ENCODE measurements around the gene HRNR.
"Not testable (repeated sequence)": the region's sequence is repeated elsewhere in the genome, so short reads cannot be mapped to it uniquely, and the experiment has no call there.

Gene HRNR

GRCh38 chr1:152224093-152224492 lies at the start of gene HRNR:
Gene HRNR (minus strand): TSS chr1:152224193. CDS start chr1:152223253, 940 bp downstream.
- DNase-seq = no peak

- DNase-seq = not testable (repeated sequence)
These were observed 32.4 kb upstream of the HRNR start for GRCh38 chr1:152256394-152256793.

GRCh38 chr1:152252157-152252556 lies 28.2 kb upstream of the HRNR start:
- DNase-seq = no peak

- DNase-seq = no peak
These were observed 27.4 kb upstream of the HRNR start for GRCh38 chr1:152251391-152251790.

- no peak for DNase-seq
These were observed 23.3 kb upstream of the HRNR start for GRCh38 chr1:152247316-152247715.

- no peak for DNase-seq
These were observed 20.7 kb upstream of the HRNR start for GRCh38 chr1:152244576-152245273.

GRCh38 chr1:152237093-152237492 lies 13.1 kb upstream of the HRNR start:
- no peak for DNase-seq

- DNase-seq = no peak
These were observed 4.8 kb upstream of the HRNR start for GRCh38 chr1:152228831-152229230.

GRCh38 chr1:152227310-152227928 lies 3.4 kb upstream of the HRNR start:
- no peak for DNase-seq

- DNase-seq = no peak
These were observed 1.7 kb upstream of the HRNR start for GRCh38 chr1:152225678-152226077.

- no peak for DNase-seq
These were observed 3.5 kb downstream of the HRNR start for GRCh38 chr1:152220166-152221163.

GRCh38 chr1:152219438-152219837 lies 4.6 kb downstream of the HRNR start:
- not testable (repeated sequence) for DNase-seq

GRCh38 chr1:152218762-152219436 lies 5.1 kb downstream of the HRNR start:
- DNase-seq = no peak

- not testable (repeated sequence) for DNase-seq
These were observed 8.4 kb downstream of the HRNR start for GRCh38 chr1:152215604-152216003.

GRCh38 chr1:152214911-152215310 lies 9.1 kb downstream of the HRNR start:
- DNase-seq = not testable (repeated sequence)

GRCh38 chr1:152198982-152199381 lies 25.0 kb downstream of the HRNR start:
- DNase-seq = no peak

- DNase-seq = no peak
These were observed 26.5 kb downstream of the HRNR start for GRCh38 chr1:152197361-152197941.

- no peak for DNase-seq
These were observed 32.3 kb downstream of the HRNR start for GRCh38 chr1:152191711-152192110.

- DNase-seq = no peak
These were observed 32.7 kb downstream of the HRNR start for GRCh38 chr1:152191260-152191659.

- no peak for DNase-seq
These were observed 33.4 kb downstream of the HRNR start for GRCh38 chr1:152190589-152190988.

- peak; percentile 13 to 17 for DNase-seq
These were observed 34.1 kb downstream of the HRNR start for GRCh38 chr1:152189657-152190442.
